Measurements from ENCODE around the gene NAT9. TPM values are rescaled to one million over a fixed set of nuclear protein-coding genes. Genes with fewer than 3 reads are reported as not detected.

Gene NAT9
- total RNA-seq, 2 donors from 2014 or later = 58.3 to 77.3 TPM

DNA sequence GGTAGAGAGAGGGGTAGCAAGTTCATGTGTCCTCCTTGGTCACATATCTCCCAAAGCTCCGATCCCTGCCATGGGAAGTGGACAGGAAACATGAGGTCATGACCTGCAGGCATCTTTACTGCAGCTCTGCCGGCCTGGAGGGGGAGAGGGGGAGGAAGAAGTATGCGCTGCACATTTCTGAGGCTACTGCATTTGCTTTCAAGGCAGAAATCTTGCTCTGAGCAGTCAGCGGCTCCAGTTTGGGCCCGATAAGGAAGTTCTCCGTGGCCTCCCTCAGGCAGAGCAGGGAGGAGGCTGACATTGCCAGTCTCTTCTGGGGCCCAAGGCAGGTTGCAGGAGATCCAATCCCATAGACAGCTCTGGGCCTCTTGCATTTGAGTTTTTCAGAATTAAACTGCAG lies 29.2 kb downstream of the NAT9 start:
- Histone ChIP-seq H3K36me3 (ENCODE audit: control insufficient read depth, insufficient read depth, low read length) (peaks cover 13% of the 10 kb centered on the region), H3K27ac (ENCODE audit: low read depth, low read length) (peak overlapping the region; percentile 15), H3K27me3 (ENCODE audit: control insufficient read depth, insufficient read depth, low read length, poor library complexity, severe bottlenecking) (no peaks in the 10 kb centered on the region), H3K9me3 (ENCODE audit: control insufficient read depth, low read length) (no peaks in the 10 kb centered on the region), H3K4me3 (ENCODE audit: low read length) (peak overlapping the region; percentile 62), H3K4me1 (ENCODE audit: control insufficient read depth, insufficient read depth, low read length) (peaks cover 37% of the 10 kb centered on the region), H3K9ac (ENCODE audit: extremely low read depth, low read length, poor library complexity, severe bottlenecking) (peak overlapping the region; percentile 31)
- 43% methylated on average over 2 to 6 of the region's 6 CpGs for WGBS, 2 experiments (ENCODE audit: insufficient coverage in 1 of 2, insufficient read length in 1 of 2)
- TF ChIP-seq, protein P1, sequence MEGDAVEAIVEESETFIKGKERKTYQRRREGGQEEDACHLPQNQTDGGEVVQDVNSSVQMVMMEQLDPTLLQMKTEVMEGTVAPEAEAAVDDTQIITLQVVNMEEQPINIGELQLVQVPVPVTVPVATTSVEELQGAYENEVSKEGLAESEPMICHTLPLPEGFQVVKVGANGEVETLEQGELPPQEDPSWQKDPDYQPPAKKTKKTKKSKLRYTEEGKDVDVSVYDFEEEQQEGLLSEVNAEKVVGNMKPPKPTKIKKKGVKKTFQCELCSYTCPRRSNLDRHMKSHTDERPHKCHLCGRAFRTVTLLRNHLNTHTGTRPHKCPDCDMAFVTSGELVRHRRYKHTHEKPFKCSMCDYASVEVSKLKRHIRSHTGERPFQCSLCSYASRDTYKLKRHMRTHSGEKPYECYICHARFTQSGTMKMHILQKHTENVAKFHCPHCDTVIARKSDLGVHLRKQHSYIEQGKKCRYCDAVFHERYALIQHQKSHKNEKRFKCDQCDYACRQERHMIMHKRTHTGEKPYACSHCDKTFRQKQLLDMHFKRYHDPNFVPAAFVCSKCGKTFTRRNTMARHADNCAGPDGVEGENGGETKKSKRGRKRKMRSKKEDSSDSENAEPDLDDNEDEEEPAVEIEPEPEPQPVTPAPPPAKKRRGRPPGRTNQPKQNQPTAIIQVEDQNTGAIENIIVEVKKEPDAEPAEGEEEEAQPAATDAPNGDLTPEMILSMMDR (conservative IDR thresholded peaks at IDR 0.05) = no peak
- Mint-ChIP-seq H3K27me3 (ENCODE audit: insufficient read depth) (no peaks in the 10 kb centered on the region), H3K4me1 (peaks cover 47% of the 10 kb centered on the region), H3K27ac (peak overlapping the region; percentile 92), H3K4me3 (peak overlapping the region; percentile 95), H3K36me3 (ENCODE audit: low read depth) (peaks cover 7% of the 10 kb centered on the region), H3K9me3 (no peaks in the 10 kb centered on the region)
- DNase-seq = peak; percentile 80

DNA sequence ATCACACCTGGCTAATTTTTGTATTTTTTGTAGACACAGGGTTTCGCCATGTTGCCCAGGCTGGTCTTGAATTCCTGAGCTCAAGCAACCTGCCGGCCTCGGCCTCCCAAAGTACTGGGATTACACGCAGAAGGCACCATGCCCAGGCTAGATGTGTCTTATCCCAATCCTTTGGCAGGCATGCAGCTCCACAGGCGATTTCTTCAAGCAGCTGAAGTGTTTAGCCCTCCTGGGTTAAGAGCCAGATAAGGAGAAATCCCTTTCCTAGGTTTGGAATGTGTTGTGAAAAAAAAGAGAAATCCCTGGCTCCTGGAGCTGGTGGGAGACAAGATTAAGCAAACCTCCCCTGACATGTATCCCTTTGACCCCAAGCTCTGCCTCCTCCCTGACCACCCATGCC lies 29.8 kb downstream of the NAT9 start:
- Histone ChIP-seq H3K27ac (ENCODE audit: low read depth, low read length) (no peak overlapping the region), H3K9me3 (ENCODE audit: control insufficient read depth, low read length) (no peaks in the 10 kb centered on the region), H3K4me3 (ENCODE audit: low read length) (peak overlapping the region; percentile 62), H3K27me3 (ENCODE audit: control insufficient read depth, insufficient read depth, low read length, poor library complexity, severe bottlenecking) (no peaks in the 10 kb centered on the region), H3K36me3 (ENCODE audit: control insufficient read depth, insufficient read depth, low read length) (peaks cover 7% of the 10 kb centered on the region), H3K4me1 (ENCODE audit: control insufficient read depth, insufficient read depth, low read length) (peaks cover 32% of the 10 kb centered on the region), H3K9ac (ENCODE audit: extremely low read depth, low read length, poor library complexity, severe bottlenecking) (peak overlapping the region; percentile 31)
- DNase-seq = no peak
- Mint-ChIP-seq H3K9me3 (no peaks in the 10 kb centered on the region), H3K4me1 (peaks cover 45% of the 10 kb centered on the region), H3K36me3 (ENCODE audit: low read depth) (peaks cover 5% of the 10 kb centered on the region), H3K4me3 (peak overlapping the region; percentile 95), H3K27ac (peak overlapping the region; percentile 92), H3K27me3 (ENCODE audit: insufficient read depth) (no peaks in the 10 kb centered on the region)
- 45 to 66% methylated on average over 5 of the region's 5 CpGs for WGBS, 2 experiments (ENCODE audit: insufficient coverage in 1 of 2, insufficient read length in 1 of 2)
- TF ChIP-seq, protein P1 (conservative IDR thresholded peaks at IDR 0.05) = no peak

DNA sequence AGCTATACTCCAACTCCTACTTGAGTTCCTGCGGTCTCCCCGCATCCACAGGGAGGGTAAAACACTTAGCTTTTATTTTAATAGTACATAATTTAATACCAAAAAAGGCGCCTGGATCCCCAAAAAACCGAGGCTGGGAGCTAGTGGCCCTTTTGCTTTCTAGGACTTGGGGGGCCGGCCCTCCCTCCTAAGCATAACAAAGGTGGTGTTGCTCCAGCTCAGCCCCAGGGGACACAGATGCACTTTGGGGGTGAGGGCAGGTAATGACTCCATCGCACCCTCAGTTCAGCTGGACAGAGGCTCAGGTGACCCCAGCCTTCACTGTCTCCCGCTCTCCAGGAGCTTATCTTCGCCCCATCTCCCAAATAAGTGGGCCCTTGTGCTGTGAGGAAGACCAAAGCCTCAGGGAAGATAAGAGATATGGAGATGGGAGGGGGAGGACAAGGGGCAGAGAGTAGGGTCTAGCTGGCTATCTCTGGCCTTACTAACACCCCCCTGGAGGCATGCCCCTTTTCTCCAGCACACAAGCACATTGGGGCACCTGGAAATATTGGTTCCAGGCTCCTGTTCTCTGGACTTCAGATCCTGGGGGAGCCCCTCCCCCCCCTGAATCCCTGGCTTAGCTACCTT lies 30.5 kb downstream of the NAT9 start:
- TF ChIP-seq, protein P1 (conservative IDR thresholded peaks at IDR 0.05) = no peak
- Histone ChIP-seq H3K4me3 (ENCODE audit: low read length) (peak overlapping the region; percentile 57), H3K36me3 (ENCODE audit: control insufficient read depth, insufficient read depth, low read length) (no peaks in the 10 kb centered on the region), H3K9me3 (ENCODE audit: control insufficient read depth, low read length) (no peaks in the 10 kb centered on the region), H3K27ac (ENCODE audit: low read depth, low read length) (no peak overlapping the region), H3K4me1 (ENCODE audit: control insufficient read depth, insufficient read depth, low read length) (peaks cover 26% of the 10 kb centered on the region), H3K9ac (ENCODE audit: extremely low read depth, low read length, poor library complexity, severe bottlenecking) (no peak overlapping the region), H3K27me3 (ENCODE audit: control insufficient read depth, insufficient read depth, low read length, poor library complexity, severe bottlenecking) (no peaks in the 10 kb centered on the region)
- H3K36me3 Mint-ChIP-seq (ENCODE audit: low read depth) = no peaks in the 10 kb centered on the region
- peak overlapping the region; percentile 95 for H3K4me3 Mint-ChIP-seq
- DNase-seq = no peak
- peaks cover 38% of the 10 kb centered on the region for H3K4me1 Mint-ChIP-seq
- WGBS, 2 experiments (ENCODE audit: insufficient coverage in 1 of 2, insufficient read length in 1 of 2) = 62 to 70% methylated on average over 2 to 6 of the region's 8 CpGs
- H3K9me3 Mint-ChIP-seq = no peaks in the 10 kb centered on the region
- no peaks in the 10 kb centered on the region for H3K27me3 Mint-ChIP-seq (ENCODE audit: insufficient read depth)
- peak overlapping the region; percentile 92 for H3K27ac Mint-ChIP-seq
